GM12873 (cell line): Measurements from ENCODE around the gene PSMC5.

Experiments used
- TF ChIP-seq, protein P1 (sequence below): IDR thresholded peaks from 2 replicates; pipeline ENCODE4 v1.5.1; 2012; ENCODE audit warnings: low read depth, mild to moderate bottlenecking, moderate library complexity, low read length, control low read depth; ENCODE audit not compliant: insufficient read depth; ENCODE audit errors: missing control alignments

The PSMC5 gene

GRCh38 chr17:63880706-63881105, 53.5 kb downstream of the PSMC5 start:
- TF ChIP-seq, protein P1, sequence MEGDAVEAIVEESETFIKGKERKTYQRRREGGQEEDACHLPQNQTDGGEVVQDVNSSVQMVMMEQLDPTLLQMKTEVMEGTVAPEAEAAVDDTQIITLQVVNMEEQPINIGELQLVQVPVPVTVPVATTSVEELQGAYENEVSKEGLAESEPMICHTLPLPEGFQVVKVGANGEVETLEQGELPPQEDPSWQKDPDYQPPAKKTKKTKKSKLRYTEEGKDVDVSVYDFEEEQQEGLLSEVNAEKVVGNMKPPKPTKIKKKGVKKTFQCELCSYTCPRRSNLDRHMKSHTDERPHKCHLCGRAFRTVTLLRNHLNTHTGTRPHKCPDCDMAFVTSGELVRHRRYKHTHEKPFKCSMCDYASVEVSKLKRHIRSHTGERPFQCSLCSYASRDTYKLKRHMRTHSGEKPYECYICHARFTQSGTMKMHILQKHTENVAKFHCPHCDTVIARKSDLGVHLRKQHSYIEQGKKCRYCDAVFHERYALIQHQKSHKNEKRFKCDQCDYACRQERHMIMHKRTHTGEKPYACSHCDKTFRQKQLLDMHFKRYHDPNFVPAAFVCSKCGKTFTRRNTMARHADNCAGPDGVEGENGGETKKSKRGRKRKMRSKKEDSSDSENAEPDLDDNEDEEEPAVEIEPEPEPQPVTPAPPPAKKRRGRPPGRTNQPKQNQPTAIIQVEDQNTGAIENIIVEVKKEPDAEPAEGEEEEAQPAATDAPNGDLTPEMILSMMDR = no peak
